ENCODE data around the gene ANO3. TPM values are rescaled to one million over a fixed set of nuclear protein-coding genes. Genes with fewer than 3 reads are reported as not detected.

ANO3 gene
- total RNA-seq, 2 experiments from 2014 or later: not detected

Other genes with a start within 250 kb of the ANO3 start
- gene MUC15, start 240.1 kb downstream of the ANO3 start, total RNA-seq: not detected

All from activated CD4-positive, alpha-beta memory T cell treated with anti-CD3 and anti-CD28 coated beads for 36 hours (primary cell).